C4-2B (cell line): Measurements from ENCODE around the gene KRTAP10-3.

Experiments
- ZFX ChIP-seq: fragments of 450-650 bp; IDR thresholded peaks from 2 replicates; pipeline ENCODE4 v1.6.1; 2017
- TF ChIP-seq, protein P1 (sequence below): fragments of 450-650 bp; conservative IDR thresholded peaks from 2 replicates; pipeline ENCODE4 v1.5.1; 2017; ENCODE audit warnings: mild to moderate bottlenecking

DNA sequence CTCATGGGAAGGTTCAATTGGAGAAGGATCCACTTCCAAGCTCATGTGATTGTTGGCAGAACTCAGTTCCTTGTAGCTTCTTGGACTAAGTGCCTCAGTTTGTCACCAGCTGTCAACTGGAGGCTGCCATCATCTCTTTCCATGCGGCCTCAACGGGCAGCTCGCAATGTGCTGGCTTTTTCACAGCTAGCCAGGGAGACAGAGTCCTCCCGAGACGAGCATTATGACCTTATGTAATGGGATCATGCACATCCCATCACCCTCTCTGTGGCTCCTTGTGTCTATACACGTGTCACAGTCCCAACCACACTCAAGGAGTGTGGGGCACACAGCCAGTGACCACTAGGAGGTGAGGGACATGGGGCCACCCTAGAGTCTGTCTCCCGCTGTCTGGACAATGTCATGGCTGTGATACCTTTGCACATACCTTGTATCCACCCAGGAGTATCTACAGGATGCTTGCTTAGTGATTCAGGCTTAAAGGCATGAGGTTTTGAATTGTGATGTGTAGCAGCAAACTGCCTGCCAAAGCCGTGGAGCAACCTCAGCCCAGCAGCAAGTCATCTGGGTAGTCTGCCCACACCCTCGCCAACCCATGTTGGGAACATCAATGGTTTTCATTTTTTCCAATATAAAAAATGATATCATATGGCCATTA is 37.6 kb upstream of the KRTAP10-3 start:
- TF ChIP-seq, protein P1, sequence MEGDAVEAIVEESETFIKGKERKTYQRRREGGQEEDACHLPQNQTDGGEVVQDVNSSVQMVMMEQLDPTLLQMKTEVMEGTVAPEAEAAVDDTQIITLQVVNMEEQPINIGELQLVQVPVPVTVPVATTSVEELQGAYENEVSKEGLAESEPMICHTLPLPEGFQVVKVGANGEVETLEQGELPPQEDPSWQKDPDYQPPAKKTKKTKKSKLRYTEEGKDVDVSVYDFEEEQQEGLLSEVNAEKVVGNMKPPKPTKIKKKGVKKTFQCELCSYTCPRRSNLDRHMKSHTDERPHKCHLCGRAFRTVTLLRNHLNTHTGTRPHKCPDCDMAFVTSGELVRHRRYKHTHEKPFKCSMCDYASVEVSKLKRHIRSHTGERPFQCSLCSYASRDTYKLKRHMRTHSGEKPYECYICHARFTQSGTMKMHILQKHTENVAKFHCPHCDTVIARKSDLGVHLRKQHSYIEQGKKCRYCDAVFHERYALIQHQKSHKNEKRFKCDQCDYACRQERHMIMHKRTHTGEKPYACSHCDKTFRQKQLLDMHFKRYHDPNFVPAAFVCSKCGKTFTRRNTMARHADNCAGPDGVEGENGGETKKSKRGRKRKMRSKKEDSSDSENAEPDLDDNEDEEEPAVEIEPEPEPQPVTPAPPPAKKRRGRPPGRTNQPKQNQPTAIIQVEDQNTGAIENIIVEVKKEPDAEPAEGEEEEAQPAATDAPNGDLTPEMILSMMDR = no peak
- TF ChIP-seq ZFX = no peak
